Measurements from ENCODE around the gene SFTA2. TPM values are rescaled to one million over a fixed set of nuclear protein-coding genes. Genes with fewer than 3 reads are reported as not detected.

Gene SFTA2
- total RNA-seq, 1 donor from 2014 or later, result 2.8 TPM

- H3K27ac Mint-ChIP-seq (ENCODE audit: unreplicated experiment), result no peak overlapping the region
- no peak for TF ChIP-seq CTCF (IDR thresholded peaks at IDR 0.05; ENCODE audit: unreplicated experiment)
- H3K36me3 Mint-ChIP-seq (ENCODE audit: low read depth, unreplicated experiment), result peaks cover 5% of the 10 kb centered on the region
- H3K4me1 Mint-ChIP-seq (ENCODE audit: unreplicated experiment), result peaks cover 4% of the 10 kb centered on the region
- no peak for DNase-seq (ENCODE audit: low spot score)
- H3K27me3 Mint-ChIP-seq (ENCODE audit: unreplicated experiment), result peaks cover 2% of the 10 kb centered on the region
- H3K9me3 Mint-ChIP-seq (ENCODE audit: unreplicated experiment), result no peaks in the 10 kb centered on the region
- H3K4me3 Mint-ChIP-seq (ENCODE audit: unreplicated experiment), result no peak overlapping the region
Measured at GRCh38 chr6:30917487-30917886, 14.5 kb downstream of the SFTA2 start.

GRCh38 chr6:30917041-30917440 lies 14.9 kb downstream of the SFTA2 start:
- no peaks in the 10 kb centered on the region for H3K9me3 Mint-ChIP-seq (ENCODE audit: unreplicated experiment)
- H3K27me3 Mint-ChIP-seq (ENCODE audit: unreplicated experiment), result peaks cover 2% of the 10 kb centered on the region

GRCh38 chr6:30915591-30915946 lies 16.4 kb downstream of the SFTA2 start:
- peaks cover 23% of the 10 kb centered on the region for H3K36me3 Mint-ChIP-seq (ENCODE audit: low read depth, unreplicated experiment)
- no peak overlapping the region for H3K27ac Mint-ChIP-seq (ENCODE audit: unreplicated experiment)
- no peak overlapping the region for H3K4me3 Mint-ChIP-seq (ENCODE audit: unreplicated experiment)
- H3K9me3 Mint-ChIP-seq (ENCODE audit: unreplicated experiment), result no peaks in the 10 kb centered on the region
- H3K4me1 Mint-ChIP-seq (ENCODE audit: unreplicated experiment), result peaks cover 4% of the 10 kb centered on the region
- no peak for TF ChIP-seq CTCF (IDR thresholded peaks at IDR 0.05; ENCODE audit: unreplicated experiment)
- peak; percentile 25 for DNase-seq (ENCODE audit: low spot score)
- H3K27me3 Mint-ChIP-seq (ENCODE audit: unreplicated experiment), result peaks cover 3% of the 10 kb centered on the region

More at GRCh38 chr6:30917041-30917440, 14.9 kb downstream of the SFTA2 start:
- DNase-seq (ENCODE audit: low spot score), result no peak
- no peak overlapping the region for H3K27ac Mint-ChIP-seq (ENCODE audit: unreplicated experiment)
- H3K4me3 Mint-ChIP-seq (ENCODE audit: unreplicated experiment), result peak overlapping the region; percentile 42
- H3K4me1 Mint-ChIP-seq (ENCODE audit: unreplicated experiment), result peaks cover 4% of the 10 kb centered on the region
- TF ChIP-seq CTCF (IDR thresholded peaks at IDR 0.05; ENCODE audit: unreplicated experiment), result no peak
- H3K36me3 Mint-ChIP-seq (ENCODE audit: low read depth, unreplicated experiment), result peaks cover 9% of the 10 kb centered on the region

GRCh38 chr6:30914854-30915590 lies 16.9 kb downstream of the SFTA2 start:
- no peak for TF ChIP-seq CTCF (IDR thresholded peaks at IDR 0.05; ENCODE audit: unreplicated experiment)
- H3K36me3 Mint-ChIP-seq (ENCODE audit: low read depth, unreplicated experiment), result peaks cover 23% of the 10 kb centered on the region
- H3K27ac Mint-ChIP-seq (ENCODE audit: unreplicated experiment), result no peak overlapping the region
- H3K27me3 Mint-ChIP-seq (ENCODE audit: unreplicated experiment), result peaks cover 3% of the 10 kb centered on the region
- H3K4me1 Mint-ChIP-seq (ENCODE audit: unreplicated experiment), result peaks cover 4% of the 10 kb centered on the region
- H3K4me3 Mint-ChIP-seq (ENCODE audit: unreplicated experiment), result peak overlapping the region; percentile 76
- H3K9me3 Mint-ChIP-seq (ENCODE audit: unreplicated experiment), result no peaks in the 10 kb centered on the region
- no peak for DNase-seq (ENCODE audit: low spot score)

GRCh38 chr6:30914076-30914853 lies 17.7 kb downstream of the SFTA2 start, which contains the start of gene VARS2:
Gene VARS2 (plus strand): TSS chr6:30914238. CDS start chr6:30914837, 599 bp downstream.
- Mint-ChIP-seq H3K27ac (ENCODE audit: unreplicated experiment) (peak within 1 kb of the TSS; percentile 23), H3K4me3 (ENCODE audit: unreplicated experiment) (peak within 1 kb of the TSS; percentile 76), H3K4me1 (ENCODE audit: unreplicated experiment) (peaks cover 4% of the 10 kb centered on the region), H3K36me3 (ENCODE audit: low read depth, unreplicated experiment) (peaks cover 20% of the 10 kb centered on the region), H3K27me3 (ENCODE audit: unreplicated experiment) (peaks cover 3% of the 10 kb centered on the region), H3K9me3 (ENCODE audit: unreplicated experiment) (no peaks in the 10 kb centered on the region)
- no peak for TF ChIP-seq CTCF (IDR thresholded peaks at IDR 0.05; ENCODE audit: unreplicated experiment)
- peak; percentile 85 for DNase-seq (ENCODE audit: low spot score)
